ENCODE results near the gene ANKRD17. TPM values are rescaled to one million over a fixed set of nuclear protein-coding genes. Genes with fewer than 3 reads are reported as not detected.

Gene ANKRD17
- total RNA-seq, 4 donors from 2014 or later, result 69.9 to 93.1 (median 74.3) TPM

DNA sequence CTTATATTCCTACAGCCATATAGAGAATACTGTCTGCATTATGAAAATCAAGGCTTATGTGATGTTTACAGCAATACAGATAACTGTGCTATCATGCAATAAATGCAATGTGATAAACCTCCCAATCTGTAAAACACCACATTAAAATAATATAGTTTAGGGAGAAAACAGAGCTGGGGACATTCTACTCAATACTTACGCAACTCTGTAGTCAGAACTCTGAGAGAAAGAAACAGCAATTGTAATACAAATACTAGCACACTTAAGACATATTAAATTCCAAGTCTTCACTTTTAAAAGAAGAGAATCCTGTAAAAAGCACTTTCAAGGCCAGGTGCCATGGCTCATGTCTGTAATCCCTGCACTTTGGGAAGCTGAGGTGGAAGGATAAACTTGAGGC is 61.4 kb downstream of the ANKRD17 start:
- TF ChIP-seq EP300 (IDR thresholded peaks at IDR 0.05; ENCODE audit: low read depth) (no peak), POLR2A (IDR thresholded peaks at IDR 0.05) (no peak), POLR2AphosphoS5 (IDR thresholded peaks at IDR 0.05) (no peak)
- TF ChIP-seq, protein P1, sequence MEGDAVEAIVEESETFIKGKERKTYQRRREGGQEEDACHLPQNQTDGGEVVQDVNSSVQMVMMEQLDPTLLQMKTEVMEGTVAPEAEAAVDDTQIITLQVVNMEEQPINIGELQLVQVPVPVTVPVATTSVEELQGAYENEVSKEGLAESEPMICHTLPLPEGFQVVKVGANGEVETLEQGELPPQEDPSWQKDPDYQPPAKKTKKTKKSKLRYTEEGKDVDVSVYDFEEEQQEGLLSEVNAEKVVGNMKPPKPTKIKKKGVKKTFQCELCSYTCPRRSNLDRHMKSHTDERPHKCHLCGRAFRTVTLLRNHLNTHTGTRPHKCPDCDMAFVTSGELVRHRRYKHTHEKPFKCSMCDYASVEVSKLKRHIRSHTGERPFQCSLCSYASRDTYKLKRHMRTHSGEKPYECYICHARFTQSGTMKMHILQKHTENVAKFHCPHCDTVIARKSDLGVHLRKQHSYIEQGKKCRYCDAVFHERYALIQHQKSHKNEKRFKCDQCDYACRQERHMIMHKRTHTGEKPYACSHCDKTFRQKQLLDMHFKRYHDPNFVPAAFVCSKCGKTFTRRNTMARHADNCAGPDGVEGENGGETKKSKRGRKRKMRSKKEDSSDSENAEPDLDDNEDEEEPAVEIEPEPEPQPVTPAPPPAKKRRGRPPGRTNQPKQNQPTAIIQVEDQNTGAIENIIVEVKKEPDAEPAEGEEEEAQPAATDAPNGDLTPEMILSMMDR (IDR thresholded peaks at IDR 0.05), result no peak
- 100% methylated on average over 1 of the region's 1 CpG for WGBS, 2 donors (ENCODE audit: low coverage in 1 of 2)
- intact Hi-C loops (cut with DNase I; ENCODE audit: low total_unique reads), result no loop called here

DNA sequence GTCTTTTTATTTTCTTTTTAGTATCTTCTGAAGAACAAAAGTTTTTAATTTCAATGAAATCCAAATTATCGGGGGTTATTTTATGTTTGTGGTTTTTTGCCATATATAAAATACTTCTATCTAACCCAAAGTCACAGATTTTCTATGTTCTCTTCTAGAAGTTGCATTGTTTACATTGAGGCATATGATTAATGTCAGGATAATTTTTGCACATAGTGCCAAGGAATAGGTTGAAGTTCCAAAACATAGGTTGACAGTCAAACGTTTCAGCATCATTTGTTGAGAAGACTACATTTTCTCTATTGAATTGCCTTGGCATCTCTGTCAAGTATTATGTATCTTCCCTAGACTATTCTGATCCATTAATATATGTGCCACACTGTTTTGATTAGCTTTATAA is 64.5 kb downstream of the ANKRD17 start:
- Histone ChIP-seq H3K27ac (no peak overlapping the region), H3K4me1 (peaks cover 0 to 12% (median 6%) of the 10 kb centered on the region in 4 donors), H3K36me3 (peaks cover 0 to 5% (median 0%) of the 10 kb centered on the region in 4 donors), H3K27me3 (no peaks in the 10 kb centered on the region), H3K9me3 (no peaks in the 10 kb centered on the region), H3K4me3 (no peak overlapping the region)
- TF ChIP-seq, protein P1 (IDR thresholded peaks at IDR 0.05), result no peak
- no peak for TF ChIP-seq POLR2A (IDR thresholded peaks at IDR 0.05)
- no peak for TF ChIP-seq EP300 (IDR thresholded peaks at IDR 0.05; ENCODE audit: low read depth)
- no peak for TF ChIP-seq POLR2AphosphoS5 (IDR thresholded peaks at IDR 0.05)
- DNase-seq, result no peak
- in situ Hi-C loops (cut with MboI; ENCODE audit: low pct_ligation_motif_present in 1 of 4, low pct_unique_long_range_greater_than_20kb in 1 of 4, low sequenced_read_pairs in 3 of 4) (no loop called here), intact Hi-C loops (cut with DNase I; ENCODE audit: low total_unique reads) (no loop called here)
- 78 to 81% methylated on average over 2 of the region's 2 CpGs for WGBS, 2 donors (ENCODE audit: low coverage in 1 of 2)

More for the DNA sequence above, 61.4 kb downstream of the ANKRD17 start:
- Histone ChIP-seq H3K27ac (no peak overlapping the region), H3K4me1 (peaks cover 0 to 19% (median 6%) of the 10 kb centered on the region in 4 donors), H3K36me3 (no peaks in the 10 kb centered on the region), H3K9me3 (no peaks in the 10 kb centered on the region), H3K4me3 (no peak overlapping the region), H3K27me3 (no peaks in the 10 kb centered on the region)
- no peak for DNase-seq
- in situ Hi-C loops (cut with MboI; ENCODE audit: low pct_ligation_motif_present in 1 of 4, low pct_unique_long_range_greater_than_20kb in 1 of 4, low sequenced_read_pairs in 3 of 4), result no loop called here

DNA sequence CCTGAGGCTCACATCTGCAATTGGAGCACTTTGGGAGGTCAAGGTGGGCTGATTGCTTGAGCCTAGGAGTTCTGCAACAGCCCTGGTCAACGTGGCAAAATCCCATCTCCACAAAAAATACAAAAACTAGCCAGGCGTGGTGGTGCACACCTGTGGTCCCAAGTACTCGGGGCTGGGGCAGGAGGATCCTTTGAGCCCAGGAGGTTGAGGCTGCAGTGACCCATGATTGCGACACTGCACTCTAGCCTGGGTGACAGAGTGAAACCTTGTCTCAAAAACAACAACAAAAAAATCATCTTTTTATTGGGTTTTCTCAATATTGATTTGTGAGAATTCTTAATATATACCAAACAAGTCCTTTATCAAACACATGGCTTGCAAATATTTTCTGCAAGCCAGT is 64.9 kb downstream of the ANKRD17 start:
- H3K9me3 ChIP-seq, result no peaks in the 10 kb centered on the region
- no peak overlapping the region for H3K4me3 ChIP-seq
- WGBS, 2 donors (ENCODE audit: low coverage in 1 of 2), result 87% methylated on average over 4 of the region's 4 CpGs; no CpG with 5 or more reads in 1 of the 2 donors
- intact Hi-C loops (cut with DNase I; ENCODE audit: low total_unique reads) (no loop called here), in situ Hi-C loops (cut with MboI; ENCODE audit: low pct_ligation_motif_present in 1 of 4, low pct_unique_long_range_greater_than_20kb in 1 of 4, low sequenced_read_pairs in 3 of 4) (no loop called here)
- no peak overlapping the region for H3K27ac ChIP-seq
- H3K27me3 ChIP-seq, result no peaks in the 10 kb centered on the region
- peaks cover 0 to 12% (median 6%) of the 10 kb centered on the region in 4 donors for H3K4me1 ChIP-seq
- TF ChIP-seq EP300 (IDR thresholded peaks at IDR 0.05; ENCODE audit: low read depth), result no peak
- TF ChIP-seq, protein P1 (IDR thresholded peaks at IDR 0.05), result no peak
- no peak for TF ChIP-seq POLR2A (IDR thresholded peaks at IDR 0.05)
- no peak for TF ChIP-seq POLR2AphosphoS5 (IDR thresholded peaks at IDR 0.05)
- H3K36me3 ChIP-seq, result peaks cover 0 to 5% (median 0%) of the 10 kb centered on the region in 4 donors
- no peak for DNase-seq

DNA sequence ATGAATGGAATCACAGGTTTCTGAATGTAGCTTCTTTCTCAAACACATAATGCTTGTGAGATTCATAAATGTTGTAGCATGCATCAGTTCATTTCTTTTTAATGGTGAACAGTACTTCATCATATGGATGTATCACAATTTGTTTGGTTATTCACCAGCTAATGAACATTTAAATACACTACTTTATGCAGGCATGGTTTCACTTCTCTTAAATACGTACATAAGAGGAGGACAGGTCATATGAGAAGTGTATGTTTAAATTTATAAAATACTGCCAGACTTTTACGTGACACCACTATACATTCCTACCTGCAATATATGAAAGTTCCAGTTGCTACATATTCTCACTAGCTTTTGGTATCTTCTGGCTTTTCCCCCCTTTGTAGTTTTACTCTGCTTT is 65.4 kb downstream of the ANKRD17 start:
- TF ChIP-seq POLR2AphosphoS5 (IDR thresholded peaks at IDR 0.05), result no peak
- no peak for TF ChIP-seq EP300 (IDR thresholded peaks at IDR 0.05; ENCODE audit: low read depth)
- TF ChIP-seq, protein P1 (IDR thresholded peaks at IDR 0.05), result no peak
- TF ChIP-seq POLR2A (IDR thresholded peaks at IDR 0.05), result no peak
- WGBS, 2 donors (ENCODE audit: low coverage in 1 of 2), result 81 to 88% methylated on average over 2 of the region's 2 CpGs

More for the DNA sequence above, 65.4 kb downstream of the ANKRD17 start:
- in situ Hi-C loops (cut with MboI; ENCODE audit: low pct_ligation_motif_present in 1 of 4, low pct_unique_long_range_greater_than_20kb in 1 of 4, low sequenced_read_pairs in 3 of 4) (no loop called here), intact Hi-C loops (cut with DNase I; ENCODE audit: low total_unique reads) (no loop called here)
- peaks cover 0 to 12% (median 6%) of the 10 kb centered on the region in 4 donors for H3K4me1 ChIP-seq
- peaks cover 0 to 5% (median 0%) of the 10 kb centered on the region in 4 donors for H3K36me3 ChIP-seq
- no peak overlapping the region for H3K27ac ChIP-seq
- H3K4me3 ChIP-seq, result no peak overlapping the region
- no peaks in the 10 kb centered on the region for H3K27me3 ChIP-seq
- H3K9me3 ChIP-seq, result no peaks in the 10 kb centered on the region
- DNase-seq, result no peak

All from transverse colon (tissue), 4 donors.